Left ventricle myocardium inferior (tissue), 1 donor: ENCODE data around the gene HSF2BP. TPM values are rescaled to one million over a fixed set of nuclear protein-coding genes. Genes with fewer than 3 reads are reported as not detected.

Source experiments
- DNase-seq: peaks from one replicate; pipeline ENCODE4 v3.0.0-alpha.2; 2020
- H3K27ac ChIP-seq: fragments of 200-600 bp; replicated peaks from 2 replicates; pipeline ENCODE4 v1.8.0; 2021
- H3K27me3 ChIP-seq: fragments of 200-600 bp; 2 replicates; pipeline ENCODE4 v1.8.0; 2021; ENCODE audit warnings: low read depth
- H3K36me3 ChIP-seq: fragments of 200-600 bp; 2 replicates; pipeline ENCODE4 v1.8.0; 2021
- H3K4me1 ChIP-seq: fragments of 200-600 bp; 2 replicates; pipeline ENCODE4 v1.8.0; 2021
- H3K4me3 ChIP-seq: fragments of 200-600 bp; 2 replicates; pipeline ENCODE4 v1.8.0; 2021; ENCODE audit warnings: mild to moderate bottlenecking, moderate library complexity
- H3K9me3 ChIP-seq: fragments of 200-600 bp; replicated peaks from 2 replicates; pipeline ENCODE4 v1.8.0; 2021
- intact Hi-C: fragments of 100-400 bp; cut with micrococcal nuclease; formaldehyde crosslinking; loops from one replicate; pipeline ENCODE4 v1.11.0; 2022
- long read RNA-seq: library from polyadenylated mRNA; unstranded; transcript quantifications from one replicate; pipeline ENCODE4 v2.0.0, GENCODE V29; 2021
- total RNA-seq: library from RNA; stranded (reverse); fragmentation: NEBNext Ultra II Directional; extraction: Animal tissue kit (Norgen Biotek cat#: 25700); gene quantifications from one replicate; pipeline ENCODE4 v1.2.1, GENCODE V29; 2021
- TF ChIP-seq, protein P1 (sequence below): fragments of 200-600 bp; IDR thresholded peaks from 2 replicates; pipeline ENCODE4 v1.8.0; 2021; ENCODE audit warnings: antibody characterized with exemption, mild to moderate bottlenecking, borderline replicate concordance
- donor health status: DM: no; HTN: yes; CAD: no; lungs with severe emphysema.

HSF2BP gene
- total RNA-seq: 0.16 TPM
- long read RNA-seq: 0 reads

DNA sequence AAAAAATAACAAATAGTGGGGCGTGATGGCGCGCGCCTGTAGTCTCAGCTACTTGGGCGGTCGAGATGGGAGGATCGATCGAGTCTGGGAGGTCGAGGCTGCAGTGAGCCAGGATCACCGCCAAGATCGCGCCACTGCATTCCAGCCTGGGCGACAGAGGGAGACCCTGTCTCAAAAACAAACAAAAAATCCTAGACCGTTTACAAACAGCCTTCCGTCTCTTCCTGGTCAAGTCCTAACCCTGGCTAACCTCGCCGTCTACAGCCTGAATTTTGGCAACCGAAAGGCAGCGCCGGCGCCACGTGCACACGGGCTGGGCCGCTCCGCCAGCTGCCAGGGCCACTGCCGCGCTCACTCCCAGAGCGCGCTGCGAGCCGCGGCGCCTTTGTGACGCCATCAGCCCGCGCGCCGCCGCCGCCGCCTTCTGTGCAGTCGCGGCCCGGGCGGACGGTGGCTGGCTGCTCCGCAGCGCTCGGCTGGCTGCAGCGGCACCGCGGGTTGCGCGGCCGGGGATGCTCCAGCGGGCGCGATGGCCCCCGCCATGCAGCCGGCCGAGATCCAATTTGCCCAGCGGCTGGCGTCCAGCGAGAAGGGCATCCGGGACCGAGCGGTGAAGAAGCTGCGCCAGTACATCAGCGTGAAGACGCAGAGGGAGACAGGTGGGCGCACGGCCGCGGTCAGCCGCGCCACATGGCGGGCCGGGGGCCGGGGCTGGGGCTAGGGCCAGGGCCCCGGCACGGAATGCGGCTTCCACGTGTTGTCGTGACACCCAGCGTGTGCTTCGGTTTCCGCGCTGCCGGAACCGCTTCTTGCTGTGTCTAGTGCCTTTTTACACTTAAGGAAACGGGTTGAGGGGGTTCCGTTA, at the start of gene HSF2BP, which contains the start of gene RRP1B:
Gene HSF2BP (minus strand): TSS at position 353 of the 865 bp plus-strand sequence. CDS start 1,392 bp downstream, outside the sequence.
Gene RRP1B (plus strand): TSS at position 425 of the 865 bp plus-strand sequence. CDS start 105 bp downstream, at position 530.
- peak within 1 kb of the TSS; percentile 99 for H3K4me3 ChIP-seq
- DNase-seq: peak; percentile 85
- intact Hi-C loops: no loop called here
- H3K36me3 ChIP-seq: peaks cover 14% of the 10 kb centered on the region
- no peaks in the 10 kb centered on the region for H3K27me3 ChIP-seq
- TF ChIP-seq, protein P1, sequence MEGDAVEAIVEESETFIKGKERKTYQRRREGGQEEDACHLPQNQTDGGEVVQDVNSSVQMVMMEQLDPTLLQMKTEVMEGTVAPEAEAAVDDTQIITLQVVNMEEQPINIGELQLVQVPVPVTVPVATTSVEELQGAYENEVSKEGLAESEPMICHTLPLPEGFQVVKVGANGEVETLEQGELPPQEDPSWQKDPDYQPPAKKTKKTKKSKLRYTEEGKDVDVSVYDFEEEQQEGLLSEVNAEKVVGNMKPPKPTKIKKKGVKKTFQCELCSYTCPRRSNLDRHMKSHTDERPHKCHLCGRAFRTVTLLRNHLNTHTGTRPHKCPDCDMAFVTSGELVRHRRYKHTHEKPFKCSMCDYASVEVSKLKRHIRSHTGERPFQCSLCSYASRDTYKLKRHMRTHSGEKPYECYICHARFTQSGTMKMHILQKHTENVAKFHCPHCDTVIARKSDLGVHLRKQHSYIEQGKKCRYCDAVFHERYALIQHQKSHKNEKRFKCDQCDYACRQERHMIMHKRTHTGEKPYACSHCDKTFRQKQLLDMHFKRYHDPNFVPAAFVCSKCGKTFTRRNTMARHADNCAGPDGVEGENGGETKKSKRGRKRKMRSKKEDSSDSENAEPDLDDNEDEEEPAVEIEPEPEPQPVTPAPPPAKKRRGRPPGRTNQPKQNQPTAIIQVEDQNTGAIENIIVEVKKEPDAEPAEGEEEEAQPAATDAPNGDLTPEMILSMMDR: no peak
- H3K27ac ChIP-seq: peak within 1 kb of the TSS; percentile 90
- H3K9me3 ChIP-seq: no peaks in the 10 kb centered on the region
- H3K4me1 ChIP-seq: peaks cover 42% of the 10 kb centered on the region

DNA sequence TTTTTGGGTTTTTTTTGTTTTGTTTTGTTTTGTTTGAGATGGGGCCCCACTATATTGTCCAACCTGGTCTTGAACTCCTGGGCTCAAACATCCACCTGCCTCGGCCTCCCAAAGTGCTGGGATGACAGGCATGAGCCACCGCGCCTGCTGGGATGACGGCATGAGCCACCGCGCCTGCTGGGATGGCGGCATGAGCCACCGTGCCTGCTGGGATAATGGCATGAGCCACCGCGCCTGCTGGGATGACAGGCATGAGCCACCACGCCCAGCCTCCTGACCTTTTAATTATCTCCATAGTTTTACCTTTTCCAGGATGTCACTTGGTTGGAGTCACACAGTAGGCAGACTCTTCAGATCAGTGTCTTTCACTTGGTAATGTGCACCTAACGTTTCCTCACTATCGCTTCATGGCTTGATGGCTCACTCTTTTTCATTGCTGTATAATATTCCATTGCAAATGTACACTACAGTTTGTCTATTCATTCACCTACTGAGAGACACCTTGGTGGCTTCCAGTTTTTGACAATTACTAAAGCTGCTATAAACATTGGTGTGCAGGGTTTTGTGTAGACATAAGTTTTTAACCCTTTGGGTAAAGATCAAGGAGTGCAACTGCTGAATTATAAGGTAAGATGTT, 49.6 kb upstream of the HSF2BP start:
- TF ChIP-seq, protein P1: no peak

DNA sequence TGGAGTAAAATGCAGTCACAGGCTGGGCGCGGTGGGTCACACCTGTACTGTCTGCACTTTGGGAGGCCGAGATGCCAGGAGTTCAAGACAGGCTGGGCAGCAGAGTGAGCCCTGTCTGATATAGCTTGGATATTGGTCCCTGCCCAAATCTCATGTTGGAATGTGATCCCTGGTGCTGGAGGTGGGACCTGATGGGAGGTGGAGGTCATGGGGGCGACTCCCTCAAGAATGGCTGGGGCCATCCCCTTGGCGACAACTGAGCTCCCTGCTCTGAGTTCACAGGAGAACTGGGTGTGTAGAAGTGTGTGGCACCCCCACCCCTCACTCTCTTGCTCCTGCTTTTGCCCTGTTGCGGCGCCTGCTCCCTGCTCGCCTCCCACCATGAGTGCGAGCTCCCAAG, 48.2 kb upstream of the HSF2BP start:
- DNase-seq: no peak
- Histone ChIP-seq H3K27me3 (no peaks in the 10 kb centered on the region), H3K36me3 (no peaks in the 10 kb centered on the region), H3K9me3 (no peaks in the 10 kb centered on the region), H3K4me3 (no peak overlapping the region), H3K4me1 (peaks cover 13% of the 10 kb centered on the region), H3K27ac (no peak overlapping the region)
- TF ChIP-seq, protein P1: no peak
- intact Hi-C loops: no loop called here

More for the DNA sequence above, 49.6 kb upstream of the HSF2BP start:
- Histone ChIP-seq H3K4me1 (peaks cover under 1% of the 10 kb centered on the region), H3K27ac (no peak overlapping the region), H3K9me3 (no peaks in the 10 kb centered on the region), H3K27me3 (no peaks in the 10 kb centered on the region), H3K4me3 (no peak overlapping the region), H3K36me3 (no peaks in the 10 kb centered on the region)
- intact Hi-C loops: no loop called here
- DNase-seq: no peak

DNA sequence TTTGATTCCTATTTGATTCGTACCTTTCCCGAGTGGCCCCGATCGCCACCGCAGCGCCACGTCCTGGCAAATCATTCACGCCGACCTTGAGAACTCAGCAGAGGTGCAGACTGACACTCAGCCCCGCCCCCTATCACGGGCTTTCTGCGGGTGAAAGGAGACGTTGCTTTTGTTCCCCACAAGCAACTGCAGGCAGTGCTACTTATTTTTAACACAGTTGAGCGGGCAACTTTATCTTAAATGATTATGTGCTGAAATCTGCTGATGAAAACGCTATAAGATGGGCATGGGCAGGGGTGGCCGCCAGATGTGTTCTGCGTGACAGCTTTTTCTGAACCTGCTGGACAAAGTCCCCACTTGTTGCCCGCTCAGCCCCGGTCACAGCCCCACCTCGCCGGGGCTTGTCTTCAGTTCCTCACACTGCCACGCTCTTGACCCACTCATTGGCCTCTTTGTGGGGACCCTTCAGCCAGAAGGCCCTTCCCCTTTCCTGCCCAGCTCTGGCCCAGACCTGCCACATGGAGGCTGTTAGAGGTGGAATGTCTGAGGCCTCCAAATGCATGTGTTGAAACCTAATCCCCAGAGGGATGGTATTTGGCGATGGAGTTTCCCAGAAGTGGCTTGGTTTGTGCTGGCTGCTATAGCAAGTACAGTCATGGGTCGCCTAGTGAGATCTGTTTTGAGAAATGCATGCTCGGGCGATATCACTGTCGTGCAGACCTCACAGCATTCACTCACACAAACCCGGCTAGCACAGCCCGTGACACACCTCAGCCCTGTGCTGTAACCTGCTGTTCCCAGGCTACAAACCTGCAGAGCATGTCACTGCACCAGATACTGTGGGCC, 44.0 kb upstream of the HSF2BP start:
- H3K4me3 ChIP-seq: peak overlapping the region; percentile 49
- peak; percentile 71 for DNase-seq
- intact Hi-C loops: no loop called here

DNA sequence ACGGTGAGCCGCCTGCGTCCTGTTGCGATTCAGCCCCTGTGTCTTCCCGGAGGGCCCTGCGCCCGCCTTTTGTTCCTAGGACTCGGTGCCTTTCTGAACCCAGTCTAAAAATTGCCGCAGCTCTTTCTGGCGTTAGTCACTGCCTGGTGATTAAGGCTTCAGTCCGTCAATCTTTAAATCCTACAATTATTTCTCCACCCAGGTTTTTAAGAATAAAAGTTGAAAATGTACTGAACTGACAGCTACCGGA, 43.4 kb upstream of the HSF2BP start:
- peaks cover 28% of the 10 kb centered on the region for H3K4me1 ChIP-seq
- no peaks in the 10 kb centered on the region for H3K9me3 ChIP-seq
- TF ChIP-seq, protein P1: no peak
- intact Hi-C loops: no loop called here
- DNase-seq: no peak
- H3K27ac ChIP-seq: peak overlapping the region; percentile 90
- no peaks in the 10 kb centered on the region for H3K36me3 ChIP-seq
- no peaks in the 10 kb centered on the region for H3K27me3 ChIP-seq
- peak overlapping the region; percentile 49 for H3K4me3 ChIP-seq

More for the DNA sequence above, 44.0 kb upstream of the HSF2BP start:
- Histone ChIP-seq H3K4me1 (peaks cover 28% of the 10 kb centered on the region), H3K36me3 (no peaks in the 10 kb centered on the region), H3K27ac (peak overlapping the region; percentile 90), H3K9me3 (no peaks in the 10 kb centered on the region), H3K27me3 (no peaks in the 10 kb centered on the region)
- TF ChIP-seq, protein P1: no peak
